DOHH2 (cell line): ENCODE measurements around the gene AK8.

Source experiments
- EZH2phosphoT487 ChIP-seq: fragments of 200-600 bp; sonication (generic); IDR thresholded peaks from 2 replicates; pipeline ENCODE4 v1.6.1; 2017; ENCODE audit warnings: borderline replicate concordance, mild to moderate bottlenecking, antibody characterized with exemption, low read length, moderate library complexity, mixed read lengths
- TF ChIP-seq, protein P1 (sequence below): fragments of 200-600 bp; sonication (generic); IDR thresholded peaks from one replicate; pipeline ENCODE4 v1.5.1; 2014; ENCODE audit warnings: antibody characterized with exemption, mild to moderate bottlenecking, low read depth, low read length; ENCODE audit not compliant: poor library complexity, severe bottlenecking

DNA sequence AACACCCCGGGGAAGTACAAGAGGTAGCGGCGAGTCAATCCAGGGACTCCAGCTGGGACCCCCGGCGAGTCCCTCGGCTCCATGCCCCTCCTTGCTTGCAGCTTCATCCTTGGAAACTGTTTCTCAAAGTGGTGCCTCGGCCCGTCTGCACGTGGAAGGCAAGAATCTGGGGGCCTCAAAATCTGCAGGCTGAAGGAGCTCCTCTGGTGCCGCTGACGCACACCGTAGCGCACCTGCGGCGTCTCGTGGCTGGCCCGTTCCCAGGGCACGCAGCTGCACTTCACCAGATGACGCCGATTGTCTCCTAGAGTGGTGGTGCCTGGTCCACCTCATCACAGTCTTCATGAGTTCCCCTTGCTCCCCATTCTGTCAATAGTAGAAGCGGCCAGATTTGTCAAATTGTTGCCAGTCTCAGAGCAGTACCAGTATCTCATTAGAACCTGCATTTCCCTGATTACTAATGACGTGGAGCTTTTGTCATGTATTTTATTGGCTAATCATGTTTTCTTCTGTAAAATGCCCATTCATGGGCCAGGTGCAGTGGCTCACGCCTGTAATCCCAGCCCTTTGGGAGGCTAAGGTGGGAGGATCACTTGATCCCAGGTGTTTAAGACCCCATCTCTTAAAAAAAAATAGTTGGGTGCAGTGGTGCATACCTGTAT, 169.2 kb downstream of the AK8 start:
- TF ChIP-seq, protein P1, sequence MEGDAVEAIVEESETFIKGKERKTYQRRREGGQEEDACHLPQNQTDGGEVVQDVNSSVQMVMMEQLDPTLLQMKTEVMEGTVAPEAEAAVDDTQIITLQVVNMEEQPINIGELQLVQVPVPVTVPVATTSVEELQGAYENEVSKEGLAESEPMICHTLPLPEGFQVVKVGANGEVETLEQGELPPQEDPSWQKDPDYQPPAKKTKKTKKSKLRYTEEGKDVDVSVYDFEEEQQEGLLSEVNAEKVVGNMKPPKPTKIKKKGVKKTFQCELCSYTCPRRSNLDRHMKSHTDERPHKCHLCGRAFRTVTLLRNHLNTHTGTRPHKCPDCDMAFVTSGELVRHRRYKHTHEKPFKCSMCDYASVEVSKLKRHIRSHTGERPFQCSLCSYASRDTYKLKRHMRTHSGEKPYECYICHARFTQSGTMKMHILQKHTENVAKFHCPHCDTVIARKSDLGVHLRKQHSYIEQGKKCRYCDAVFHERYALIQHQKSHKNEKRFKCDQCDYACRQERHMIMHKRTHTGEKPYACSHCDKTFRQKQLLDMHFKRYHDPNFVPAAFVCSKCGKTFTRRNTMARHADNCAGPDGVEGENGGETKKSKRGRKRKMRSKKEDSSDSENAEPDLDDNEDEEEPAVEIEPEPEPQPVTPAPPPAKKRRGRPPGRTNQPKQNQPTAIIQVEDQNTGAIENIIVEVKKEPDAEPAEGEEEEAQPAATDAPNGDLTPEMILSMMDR, result no peak
- no peak for TF ChIP-seq EZH2phosphoT487
